HG03060 (cell line): ENCODE data around the gene MDGA2.
"Not testable (repeated sequence)": the region's sequence is repeated elsewhere in the genome, so short reads cannot be mapped to it uniquely, and the experiment has no call there.

ENCODE experiments used
- ATAC-seq: cut with Tn5 transposase; IDR thresholded peaks from one replicate; pipeline ENCODE4 v1.9.1; 2021; ENCODE audit warnings: low read depth, moderate number of reproducible peaks; ENCODE audit not compliant: unreplicated experiment

The MDGA2 gene

GRCh38 chr14:47366006-47366405, 309.4 kb downstream of the MDGA2 start:
- no peak for ATAC-seq

- no peak for ATAC-seq
These were observed 310.2 kb downstream of the MDGA2 start for GRCh38 chr14:47365233-47365632.

DNA sequence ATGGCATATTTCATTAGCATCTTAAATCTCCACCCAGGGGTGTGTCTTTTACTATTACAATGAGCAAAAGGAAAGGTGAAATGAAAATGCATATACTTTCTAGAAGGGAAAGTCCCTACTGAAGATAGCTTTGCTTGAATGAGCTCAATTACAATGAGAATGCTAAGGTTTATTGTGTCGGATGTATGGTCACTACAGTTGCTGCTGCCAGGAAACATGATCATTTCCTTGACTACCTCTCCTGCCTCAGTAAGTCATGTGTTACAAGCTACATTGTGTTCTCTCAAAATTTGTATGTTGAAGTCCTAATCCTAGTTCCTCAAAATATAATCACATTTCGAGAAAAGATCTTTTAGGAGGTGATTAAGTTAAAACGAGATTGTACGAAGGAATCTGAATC, 322.2 kb downstream of the MDGA2 start:
- no peak for ATAC-seq

DNA sequence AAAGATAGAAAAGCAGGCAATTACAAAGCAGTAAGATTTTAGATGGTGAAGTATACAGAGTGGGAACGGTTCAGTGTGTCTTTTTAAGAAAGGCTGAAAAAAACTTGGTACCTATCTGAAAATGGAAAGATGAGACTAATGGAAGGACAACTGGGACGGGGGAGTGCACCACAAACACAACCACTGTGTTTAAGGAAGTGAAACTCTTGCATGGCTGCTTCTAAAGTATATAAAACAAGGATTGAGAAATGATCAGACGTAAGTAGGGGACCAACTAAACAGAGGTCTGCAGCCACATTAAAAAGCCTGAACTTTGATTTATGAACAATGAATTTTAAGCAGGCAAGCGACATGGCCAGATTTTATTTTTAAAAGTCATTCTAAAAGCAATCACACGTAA, 328.6 kb downstream of the MDGA2 start:
- ATAC-seq, result no peak

GRCh38 chr14:47345016-47345415, 330.4 kb downstream of the MDGA2 start:
- no peak for ATAC-seq

- no peak for ATAC-seq
These were observed 342.5 kb downstream of the MDGA2 start for GRCh38 chr14:47332939-47333338.

- ATAC-seq, result no peak
These were observed 343.3 kb downstream of the MDGA2 start for GRCh38 chr14:47332106-47332505.

GRCh38 chr14:47328376-47328775, 347.0 kb downstream of the MDGA2 start:
- ATAC-seq, result no peak

- ATAC-seq, result no peak
These were observed 348.1 kb downstream of the MDGA2 start for GRCh38 chr14:47327336-47327735.

DNA sequence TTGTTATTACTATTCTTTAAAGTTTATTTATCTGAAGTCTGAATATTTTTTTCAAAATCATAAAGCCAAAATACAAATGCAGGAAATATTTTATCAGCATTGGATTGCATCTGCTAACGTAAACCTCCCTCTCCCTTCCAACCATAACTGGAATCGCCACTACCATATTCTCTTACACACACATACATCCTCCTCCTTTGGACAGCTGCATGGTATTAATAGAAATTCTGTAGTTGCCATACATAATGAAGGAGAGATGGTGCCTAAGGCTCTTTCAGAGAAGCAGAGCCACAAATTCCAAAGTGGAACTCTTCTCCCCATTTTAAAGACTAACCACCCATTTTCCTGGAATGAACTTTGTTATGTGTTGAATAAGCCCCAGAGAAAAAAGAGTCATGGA, 352.7 kb downstream of the MDGA2 start:
- no peak for ATAC-seq

- ATAC-seq, result no peak
These were observed 373.3 kb downstream of the MDGA2 start for GRCh38 chr14:47302121-47302520.

DNA sequence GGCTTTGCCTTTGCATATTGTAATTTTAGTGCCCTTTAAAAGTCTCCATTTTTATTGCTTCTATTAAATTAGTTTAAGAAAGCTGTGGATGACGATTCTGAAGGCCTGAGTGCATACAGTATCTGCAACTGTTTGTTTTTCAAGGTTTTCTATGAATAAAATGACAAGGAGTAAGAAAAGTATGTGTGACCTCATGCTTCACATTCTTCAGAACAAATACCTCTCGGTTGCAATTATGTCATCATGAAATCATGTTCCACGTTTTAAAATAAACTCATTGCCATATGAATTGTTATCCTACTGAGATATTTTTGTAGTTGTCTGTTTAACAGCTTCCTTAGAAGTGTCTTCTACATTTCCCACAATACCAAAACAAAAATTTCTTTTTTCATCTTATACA, 374.6 kb downstream of the MDGA2 start:
- ATAC-seq, result no peak

DNA sequence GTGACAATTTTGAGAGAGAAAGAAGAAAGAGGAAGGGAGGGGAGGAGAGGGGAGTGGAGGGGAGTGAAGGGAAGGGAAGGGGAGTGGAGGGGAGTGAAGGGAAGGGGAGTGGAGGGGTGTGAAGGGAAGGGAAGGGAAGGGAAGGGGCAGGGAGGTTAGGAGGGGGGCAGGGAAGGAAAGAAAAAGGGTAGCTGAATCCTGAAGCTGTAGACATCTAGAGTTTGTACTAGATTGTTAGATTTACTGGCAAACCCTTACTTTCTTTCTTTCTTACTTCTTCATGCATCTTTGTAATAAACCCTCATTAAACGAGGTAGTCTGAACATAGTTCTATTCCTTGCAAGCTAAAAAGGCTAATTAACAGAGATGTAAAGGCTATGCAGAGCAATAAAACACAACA, 378.0 kb downstream of the MDGA2 start:
- ATAC-seq, result no peak

DNA sequence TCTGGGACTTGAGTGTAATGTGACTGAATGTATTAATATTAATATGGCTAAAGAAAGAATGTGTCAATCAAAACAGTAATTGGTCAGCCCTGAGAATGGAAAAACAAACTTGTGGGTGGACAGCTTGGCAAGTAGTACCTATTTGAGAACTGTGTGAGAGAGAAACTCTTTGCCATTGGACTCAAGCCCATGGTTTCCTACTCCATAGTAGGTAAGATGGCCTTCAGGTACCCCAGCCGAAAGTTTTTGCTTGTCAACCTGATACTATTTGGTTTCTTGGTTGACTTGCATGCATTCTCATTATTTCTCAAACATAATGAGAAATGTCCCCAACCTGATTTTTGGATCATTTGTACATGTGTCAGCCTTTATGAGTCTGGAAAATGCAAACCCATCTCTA, 391.1 kb downstream of the MDGA2 start:
- no peak for ATAC-seq

DNA sequence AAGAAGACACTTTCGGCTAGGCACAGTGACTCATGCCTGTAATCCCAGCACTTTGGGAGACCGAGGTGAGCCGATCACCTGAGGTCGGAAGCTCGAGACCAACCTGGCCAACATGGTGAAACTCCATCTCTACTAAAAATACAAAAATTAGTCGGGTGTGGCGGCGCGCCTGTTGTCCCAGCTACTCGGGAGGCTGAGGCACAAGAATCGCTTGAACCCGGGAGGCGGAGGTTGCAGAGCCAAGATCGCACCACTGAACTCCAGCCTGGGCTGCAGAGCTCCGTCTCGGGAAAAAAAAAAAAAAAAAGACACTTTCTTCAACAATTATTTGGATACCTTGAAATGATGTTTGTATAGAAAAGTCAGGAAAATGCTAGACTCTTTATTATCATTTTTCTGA, 393.6 kb downstream of the MDGA2 start:
- ATAC-seq, result not testable (repeated sequence)

- peak; percentile 52 for ATAC-seq
These were observed 397.1 kb downstream of the MDGA2 start for GRCh38 chr14:47278233-47278842.

GRCh38 chr14:47277703-47278102, 397.7 kb downstream of the MDGA2 start:
- ATAC-seq, result no peak

DNA sequence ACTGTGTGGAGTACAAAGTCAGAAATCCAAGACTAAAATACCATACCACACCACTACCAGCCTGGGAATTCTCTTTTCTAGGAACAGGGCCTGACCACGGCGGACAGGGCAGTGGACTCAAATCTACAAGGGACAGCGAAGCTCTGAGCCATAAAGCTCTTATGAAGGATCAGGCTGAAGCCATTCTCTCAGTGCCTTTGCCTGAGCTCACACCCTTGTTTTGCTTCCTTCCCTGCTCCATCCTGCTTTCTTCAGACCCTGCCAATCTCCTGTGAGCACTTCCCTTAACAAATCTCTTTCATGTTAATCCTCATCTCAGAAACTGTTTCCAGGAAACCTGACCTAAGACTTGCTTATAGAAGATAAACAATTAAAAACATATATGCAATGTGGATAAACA, 398.5 kb downstream of the MDGA2 start:
- ATAC-seq, result no peak

GRCh38 chr14:47273939-47274338, 401.5 kb downstream of the MDGA2 start:
- ATAC-seq, result no peak

- ATAC-seq, result no peak
These were observed 404.7 kb downstream of the MDGA2 start for GRCh38 chr14:47270715-47271114.

GRCh38 chr14:47269756-47270492, 405.5 kb downstream of the MDGA2 start:
- ATAC-seq, result no peak

DNA sequence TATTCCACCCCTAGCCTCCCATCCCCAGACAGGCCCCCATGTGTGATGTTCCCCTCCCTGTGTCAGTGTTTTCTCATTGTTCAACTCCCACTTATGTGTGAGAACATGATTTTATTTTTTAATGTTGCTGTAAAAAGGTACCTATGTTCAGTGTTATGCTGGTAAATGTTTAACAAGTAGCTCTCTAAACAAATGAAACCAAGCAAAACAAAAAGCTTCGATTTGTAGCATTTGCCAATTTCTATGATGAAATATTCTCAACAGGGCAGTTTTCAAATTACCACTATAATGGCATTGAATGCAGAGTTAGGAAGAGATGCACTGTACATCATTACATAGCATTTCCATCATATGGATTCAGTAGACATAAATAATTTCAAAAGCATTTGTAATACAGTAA, 410.6 kb downstream of the MDGA2 start:
- ATAC-seq, result no peak
